Measurements from ENCODE around the gene ADAMTS3. TPM values are rescaled to one million over a fixed set of nuclear protein-coding genes. Genes with fewer than 3 reads are reported as not detected.
"Not testable (repeated sequence)": the region's sequence is repeated elsewhere in the genome, so short reads cannot be mapped to it uniquely, and the experiment has no call there.

The ADAMTS3 gene
- total and polyA plus RNA-seq, 12 donors = 1.0 to 13.1 (median 2.2) TPM

- no peak for TF ChIP-seq POLR2A (IDR thresholded peaks at IDR 0.05)
- TF ChIP-seq, protein P1, sequence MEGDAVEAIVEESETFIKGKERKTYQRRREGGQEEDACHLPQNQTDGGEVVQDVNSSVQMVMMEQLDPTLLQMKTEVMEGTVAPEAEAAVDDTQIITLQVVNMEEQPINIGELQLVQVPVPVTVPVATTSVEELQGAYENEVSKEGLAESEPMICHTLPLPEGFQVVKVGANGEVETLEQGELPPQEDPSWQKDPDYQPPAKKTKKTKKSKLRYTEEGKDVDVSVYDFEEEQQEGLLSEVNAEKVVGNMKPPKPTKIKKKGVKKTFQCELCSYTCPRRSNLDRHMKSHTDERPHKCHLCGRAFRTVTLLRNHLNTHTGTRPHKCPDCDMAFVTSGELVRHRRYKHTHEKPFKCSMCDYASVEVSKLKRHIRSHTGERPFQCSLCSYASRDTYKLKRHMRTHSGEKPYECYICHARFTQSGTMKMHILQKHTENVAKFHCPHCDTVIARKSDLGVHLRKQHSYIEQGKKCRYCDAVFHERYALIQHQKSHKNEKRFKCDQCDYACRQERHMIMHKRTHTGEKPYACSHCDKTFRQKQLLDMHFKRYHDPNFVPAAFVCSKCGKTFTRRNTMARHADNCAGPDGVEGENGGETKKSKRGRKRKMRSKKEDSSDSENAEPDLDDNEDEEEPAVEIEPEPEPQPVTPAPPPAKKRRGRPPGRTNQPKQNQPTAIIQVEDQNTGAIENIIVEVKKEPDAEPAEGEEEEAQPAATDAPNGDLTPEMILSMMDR (IDR thresholded peaks at IDR 0.05) = no peak
Measured at GRCh38 chr4:72552447-72552846, 16.6 kb downstream of the ADAMTS3 start.

DNA sequence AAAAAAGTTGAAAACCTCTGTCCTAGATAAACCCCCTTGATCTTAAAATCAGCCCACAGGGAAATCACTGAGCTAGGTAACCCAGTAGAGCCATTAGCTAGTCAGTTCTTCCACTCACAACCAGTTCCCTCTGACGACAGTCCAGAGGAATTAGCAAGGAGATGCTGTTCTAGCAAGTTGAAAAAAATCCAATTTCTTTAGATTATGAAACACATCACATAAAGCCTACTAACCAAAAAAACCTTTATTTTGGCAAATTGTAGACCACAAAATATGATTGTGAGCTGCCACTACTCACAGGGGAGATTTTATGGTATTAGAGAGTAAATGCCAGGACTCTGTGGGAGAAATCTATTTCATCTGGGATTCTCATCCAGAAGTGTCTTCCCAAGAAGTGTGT lies 22.6 kb downstream of the ADAMTS3 start:
- 83 to 90% (median 88%) methylated on average over 1 of the region's 1 CpG for WGBS, 4 donors
- Histone ChIP-seq H3K4me1 (replicated peaks in 1 of 2) (no peaks in the 10 kb centered on the region), H3K36me3 (replicated peaks in 1 of 2) (no peaks in the 10 kb centered on the region), H3K9me3 (replicated peaks in 1 of 3) (no peaks in the 10 kb centered on the region), H3K4me3 (no peak overlapping the region), H3K27ac (no peak overlapping the region), H3K27me3 (no peaks in the 10 kb centered on the region)
- intact Hi-C loops (cut with DNase I) = no loop called here
- no peak for DNase-seq
- no peak for TF ChIP-seq POLR2A (IDR thresholded peaks at IDR 0.05)
- TF ChIP-seq, protein P1 (IDR thresholded peaks at IDR 0.05) = no peak

More at GRCh38 chr4:72552447-72552846, 16.6 kb downstream of the ADAMTS3 start:
- no peaks in the 10 kb centered on the region for H3K9me3 ChIP-seq (replicated peaks in 1 of 3)
- no peaks in the 10 kb centered on the region for H3K4me1 ChIP-seq (replicated peaks in 1 of 2)
- no peaks in the 10 kb centered on the region for H3K27me3 ChIP-seq
- no peak overlapping the region for H3K27ac ChIP-seq
- no peak for DNase-seq
- H3K4me3 ChIP-seq = no peak overlapping the region
- 85 to 95% (median 95%) methylated on average over 2 of the region's 2 CpGs for WGBS, 4 donors
- intact Hi-C loops (cut with DNase I) = no loop called here
- H3K36me3 ChIP-seq (replicated peaks in 1 of 2) = no peaks in the 10 kb centered on the region

- intact Hi-C loops (cut with DNase I); DNase-seq: not testable (repeated sequence)
- WGBS, 4 donors = 43 to 90% (median 62%) methylated on average over 1 of the region's 1 CpG; no CpG with 5 or more reads in 1 of the 4 donors
Measured at GRCh38 chr4:72540694-72541093, 28.3 kb downstream of the ADAMTS3 start.

GRCh38 chr4:72538006-72538405 lies 31.0 kb downstream of the ADAMTS3 start:
- H3K27ac ChIP-seq = no peak overlapping the region
- no peak for DNase-seq
- TF ChIP-seq, protein P1 (IDR thresholded peaks at IDR 0.05) = no peak
- TF ChIP-seq POLR2A (IDR thresholded peaks at IDR 0.05) = no peak
- H3K4me3 ChIP-seq = no peak overlapping the region
- H3K27me3 ChIP-seq = no peaks in the 10 kb centered on the region
- peaks cover 0 to 10% (median 0%) of the 10 kb centered on the region in 3 donors for H3K9me3 ChIP-seq (replicated peaks in 1 of 3)
- no peaks in the 10 kb centered on the region for H3K36me3 ChIP-seq (replicated peaks in 1 of 2)
- H3K4me1 ChIP-seq (replicated peaks in 1 of 2) = no peaks in the 10 kb centered on the region
- intact Hi-C loops (cut with DNase I) = no loop called here
- 87 to 100% (median 91%) methylated on average over 1 of the region's 1 CpG for WGBS, 4 donors

More at GRCh38 chr4:72540694-72541093, 28.3 kb downstream of the ADAMTS3 start:
- H3K9me3 ChIP-seq (replicated peaks in 1 of 3); H3K4me1 ChIP-seq (replicated peaks in 1 of 2); H3K4me3 ChIP-seq; H3K27ac ChIP-seq; H3K36me3 ChIP-seq (replicated peaks in 1 of 2); H3K27me3 ChIP-seq: not testable (repeated sequence)

DNA sequence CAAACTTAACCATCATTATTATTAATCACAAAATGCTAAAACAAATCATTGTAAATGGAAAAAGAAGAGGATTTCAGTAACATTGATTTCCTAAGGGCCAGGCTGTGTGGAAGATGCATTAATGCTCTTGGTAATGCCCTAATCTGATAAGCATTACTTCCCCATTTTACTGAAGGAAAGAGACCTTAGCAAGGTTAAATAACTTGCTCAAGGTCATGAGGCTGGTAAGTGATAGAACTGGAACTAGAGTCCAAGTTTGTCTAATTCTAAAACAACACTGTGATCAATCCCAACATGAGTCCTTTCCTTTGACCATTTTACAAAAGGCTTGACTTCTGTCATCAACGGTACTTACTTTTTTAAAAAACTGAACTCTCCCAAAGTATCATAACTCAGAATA lies 32.6 kb downstream of the ADAMTS3 start:
- H3K27me3 ChIP-seq = no peaks in the 10 kb centered on the region
- H3K9me3 ChIP-seq (replicated peaks in 1 of 3) = peaks cover 0 to 10% (median 0%) of the 10 kb centered on the region in 3 donors
- WGBS, 4 donors = 96 to 100% (median 98%) methylated on average over 1 of the region's 1 CpG
- intact Hi-C loops (cut with DNase I) = no loop called here
- TF ChIP-seq, protein P1 (IDR thresholded peaks at IDR 0.05) = no peak
- no peak for TF ChIP-seq POLR2A (IDR thresholded peaks at IDR 0.05)
- no peak overlapping the region for H3K4me3 ChIP-seq
- H3K27ac ChIP-seq = no peak overlapping the region
- H3K4me1 ChIP-seq (replicated peaks in 1 of 2) = no peaks in the 10 kb centered on the region
- no peak for DNase-seq
- H3K36me3 ChIP-seq (replicated peaks in 1 of 2) = no peaks in the 10 kb centered on the region
